PFSK-1 (cell line): ENCODE measurements around the gene SCAF4.

Experiments used
- POLR2AphosphoS5 ChIP-seq: IDR thresholded peaks from 2 replicates; pipeline ENCODE4 v1.6.1; 2012; ENCODE audit warnings: low read depth, mild to moderate bottlenecking, control low read depth, low read length, moderate library complexity
- SIN3A ChIP-seq: IDR thresholded peaks from 2 replicates; pipeline ENCODE4 v1.6.1; 2012; ENCODE audit warnings: mild to moderate bottlenecking, low read length, moderate library complexity, borderline replicate concordance; ENCODE audit not compliant: insufficient read depth

- TF ChIP-seq POLR2AphosphoS5, result no peak
- TF ChIP-seq SIN3A, result no peak
Observed at GRCh38 chr21:31724552-31724951, 7.4 kb downstream of the SCAF4 start.
